H1 (cell line): ENCODE measurements around the gene TCF7L2.

Experiments used
- RAD21 ChIP-seq, 2 experiments: IDR thresholded peaks in 1 of 2; conservative IDR thresholded peaks in 1 of 2; 2 replicates each; pipeline ENCODE4 v1.6.1; 2011; ENCODE audit warnings: low read depth in 2 of 2, low read length in 2 of 2, improper control_type of control experiment in 1 of 2, inconsistent platforms in 1 of 2, mild to moderate bottlenecking in 1 of 2, moderate library complexity in 1 of 2
- TF ChIP-seq, protein P1 (sequence below), 3 experiments: IDR thresholded peaks; 1 replicate in 2 of 3; 2 replicates in 1 of 3; pipeline versions ENCODE4 v1.5.1 to v1.6.1; 2011; ENCODE audit warnings: low read length in 3 of 3, mild to moderate bottlenecking in 3 of 3, inconsistent platforms in 2 of 3, low read depth in 1 of 3, moderate library complexity in 1 of 3; ENCODE audit not compliant: insufficient read depth in 1 of 3; ENCODE audit errors: control extremely low read depth in 1 of 3

DNA sequence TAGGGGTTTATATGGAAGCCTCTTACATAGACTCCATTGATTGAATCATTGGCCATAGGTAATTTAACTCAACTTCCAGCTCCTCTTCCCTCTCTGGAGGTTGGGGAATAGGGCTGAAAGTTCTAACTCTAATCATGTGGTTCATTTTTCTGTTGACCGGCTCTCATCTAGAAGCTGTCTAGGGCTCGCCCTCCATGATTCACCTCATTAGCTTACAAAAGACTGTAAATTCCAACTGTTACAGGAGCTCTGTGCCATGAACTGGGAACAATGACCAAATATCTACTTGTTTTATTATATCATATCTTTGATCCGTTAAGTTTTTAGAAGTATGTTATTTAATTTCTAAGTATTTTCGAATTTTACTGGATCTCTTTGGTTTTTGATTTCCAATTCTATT, 263.0 kb downstream of the TCF7L2 start:
- TF ChIP-seq RAD21 (IDR thresholded peaks at IDR 0.05 in 1 of 2, conservative IDR thresholded peaks at IDR 0.05 in 1 of 2; ENCODE audit: low read depth in 2 of 2, low read length in 2 of 2), result no peak
- TF ChIP-seq, protein P1, sequence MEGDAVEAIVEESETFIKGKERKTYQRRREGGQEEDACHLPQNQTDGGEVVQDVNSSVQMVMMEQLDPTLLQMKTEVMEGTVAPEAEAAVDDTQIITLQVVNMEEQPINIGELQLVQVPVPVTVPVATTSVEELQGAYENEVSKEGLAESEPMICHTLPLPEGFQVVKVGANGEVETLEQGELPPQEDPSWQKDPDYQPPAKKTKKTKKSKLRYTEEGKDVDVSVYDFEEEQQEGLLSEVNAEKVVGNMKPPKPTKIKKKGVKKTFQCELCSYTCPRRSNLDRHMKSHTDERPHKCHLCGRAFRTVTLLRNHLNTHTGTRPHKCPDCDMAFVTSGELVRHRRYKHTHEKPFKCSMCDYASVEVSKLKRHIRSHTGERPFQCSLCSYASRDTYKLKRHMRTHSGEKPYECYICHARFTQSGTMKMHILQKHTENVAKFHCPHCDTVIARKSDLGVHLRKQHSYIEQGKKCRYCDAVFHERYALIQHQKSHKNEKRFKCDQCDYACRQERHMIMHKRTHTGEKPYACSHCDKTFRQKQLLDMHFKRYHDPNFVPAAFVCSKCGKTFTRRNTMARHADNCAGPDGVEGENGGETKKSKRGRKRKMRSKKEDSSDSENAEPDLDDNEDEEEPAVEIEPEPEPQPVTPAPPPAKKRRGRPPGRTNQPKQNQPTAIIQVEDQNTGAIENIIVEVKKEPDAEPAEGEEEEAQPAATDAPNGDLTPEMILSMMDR (IDR thresholded peaks at IDR 0.05; ENCODE audit: control extremely low read depth in 1 of 3, insufficient read depth in 1 of 3, low read depth in 1 of 3, low read length in 3 of 3), result no peak
